PC-3 (cell line): ENCODE data around the gene NME7. TPM values are rescaled to one million over a fixed set of nuclear protein-coding genes. Genes with fewer than 3 reads are reported as not detected.

ENCODE experiments used
- ATAC-seq: fragments of 200-7000 bp; cut with Tn5 transposase; 2 replicates; pipeline ENCODE4 v1.9.1; 2020; ENCODE audit warnings: mild to moderate bottlenecking, moderate library complexity
- BruUV-seq: library from RNA; stranded (reverse); fragments of 400-500 nt; replicated peaks from 2 replicates; lab custom pipeline; 2021; lab: Mats Ljungman, UMichigan
- CTCF ChIA-PET: fragments of 300-600 bp; sonication (Branson Sonifier 250); formaldehyde crosslinking; loops from one replicate; lab custom pipeline; 2022; ENCODE audit warnings: antibody characterized with exemption; lab: Charles Lee
- POLR2A ChIA-PET: fragments of 300-600 bp; sonication (Branson Sonifier 250); formaldehyde crosslinking; loops from one replicate; lab custom pipeline; 2022; ENCODE audit warnings: antibody characterized with exemption; ENCODE audit not compliant: unreplicated experiment; lab: Charles Lee
- DNase-seq: peaks from one replicate; pipeline ENCODE4 v3.0.0-alpha.2; 2015
- H2AFZ ChIP-seq: fragments of 300-600 bp; sonication (generic); 2 replicates; pipeline ENCODE4 v1.6.0; 2016; ENCODE audit warnings: antibody characterized with exemption, low read length
- H3F3A ChIP-seq: fragments of 300-600 bp; sonication (generic); one replicate; pipeline ENCODE4 v1.6.0; 2017; ENCODE audit warnings: antibody characterized with exemption, low read length, control low read depth, mild to moderate bottlenecking; ENCODE audit not compliant: unreplicated experiment
- H3K27ac ChIP-seq: fragments of 300-600 bp; sonication (generic); 2 replicates; pipeline ENCODE4 v1.5.1; 2016; ENCODE audit warnings: mild to moderate bottlenecking, low read length
- H3K27me3 ChIP-seq: fragments of 300-600 bp; sonication (generic); 2 replicates; pipeline ENCODE4 v1.6.1; 2016; ENCODE audit warnings: low read length, mixed read lengths
- H3K36me3 ChIP-seq: fragments of 300-600 bp; sonication (generic); 2 replicates; pipeline ENCODE4 v1.6.1; 2016; ENCODE audit warnings: low read depth, mixed run types, low read length, mixed read lengths
- H3K4me1 ChIP-seq: fragments of 300-600 bp; sonication (generic); 2 replicates; pipeline ENCODE4 v1.5.1; 2016; ENCODE audit warnings: low read length; ENCODE audit not compliant: insufficient read depth
- H3K4me2 ChIP-seq: fragments of 300-600 bp; sonication (generic); 2 replicates; pipeline ENCODE4 v1.6.0; 2016; ENCODE audit warnings: low read length
- H3K4me3 ChIP-seq: fragments of 300-600 bp; sonication (generic); 2 replicates; pipeline ENCODE4 v1.5.1; 2016; ENCODE audit warnings: mild to moderate bottlenecking, low read length, mixed read lengths
- H3K79me2 ChIP-seq: fragments of 300-600 bp; sonication (generic); 2 replicates; pipeline ENCODE4 v1.6.1; 2017; ENCODE audit warnings: low read length, mixed read lengths
- H3K9ac ChIP-seq: fragments of 300-600 bp; sonication (generic); 2 replicates; pipeline ENCODE4 v1.6.0; 2016; ENCODE audit warnings: mild to moderate bottlenecking, low read length
- H3K9me2 ChIP-seq: fragments of 300-600 bp; sonication (generic); replicated peaks from 2 replicates; pipeline ENCODE4 v1.6.1; 2016; ENCODE audit warnings: mixed run types, low read length, mixed read lengths
- H3K9me3 ChIP-seq: fragments of 300-600 bp; sonication (generic); 2 replicates; pipeline ENCODE4 v1.6.1; 2016; ENCODE audit warnings: low read length, mixed read lengths
- H4K20me1 ChIP-seq: fragments of 300-600 bp; sonication (generic); 2 replicates; pipeline ENCODE4 v1.6.1; 2016; ENCODE audit warnings: low read length, mixed read lengths
- EZH2 ChIP-seq: fragments of 300-600 bp; sonication (generic); IDR thresholded peaks from one replicate; pipeline ENCODE4 v1.6.1; 2017; ENCODE audit warnings: antibody characterized with exemption, mild to moderate bottlenecking, low read length; ENCODE audit not compliant: unreplicated experiment
- EZH2phosphoT487 ChIP-seq: fragments of 300-600 bp; sonication (generic); IDR thresholded peaks from 2 replicates; pipeline ENCODE4 v1.6.1; 2018; ENCODE audit warnings: mild to moderate bottlenecking, antibody characterized with exemption, low read length, borderline replicate concordance
- intact Hi-C: fragments of 100-400 bp; cut with micrococcal nuclease; formaldehyde crosslinking; loops from 2 replicates; pipeline ENCODE4 v1.9.0; 2023
- total RNA-seq: library from RNA; depleted of rRNA; stranded (reverse); fragments of >200 nt; gene quantifications from 2 replicates; pipeline ENCODE4 v1.2.3, GENCODE V29; 2014
- TF ChIP-seq, protein P1 (sequence below): fragments of 300-600 bp; sonication (generic); conservative IDR thresholded peaks from 2 replicates; pipeline ENCODE4 v1.5.1; 2017; ENCODE audit warnings: antibody characterized with exemption, low read depth, mild to moderate bottlenecking, low read length

Gene NME7
- total RNA-seq, 1 experiment from 2014 or later, result 18.9 TPM

DNA sequence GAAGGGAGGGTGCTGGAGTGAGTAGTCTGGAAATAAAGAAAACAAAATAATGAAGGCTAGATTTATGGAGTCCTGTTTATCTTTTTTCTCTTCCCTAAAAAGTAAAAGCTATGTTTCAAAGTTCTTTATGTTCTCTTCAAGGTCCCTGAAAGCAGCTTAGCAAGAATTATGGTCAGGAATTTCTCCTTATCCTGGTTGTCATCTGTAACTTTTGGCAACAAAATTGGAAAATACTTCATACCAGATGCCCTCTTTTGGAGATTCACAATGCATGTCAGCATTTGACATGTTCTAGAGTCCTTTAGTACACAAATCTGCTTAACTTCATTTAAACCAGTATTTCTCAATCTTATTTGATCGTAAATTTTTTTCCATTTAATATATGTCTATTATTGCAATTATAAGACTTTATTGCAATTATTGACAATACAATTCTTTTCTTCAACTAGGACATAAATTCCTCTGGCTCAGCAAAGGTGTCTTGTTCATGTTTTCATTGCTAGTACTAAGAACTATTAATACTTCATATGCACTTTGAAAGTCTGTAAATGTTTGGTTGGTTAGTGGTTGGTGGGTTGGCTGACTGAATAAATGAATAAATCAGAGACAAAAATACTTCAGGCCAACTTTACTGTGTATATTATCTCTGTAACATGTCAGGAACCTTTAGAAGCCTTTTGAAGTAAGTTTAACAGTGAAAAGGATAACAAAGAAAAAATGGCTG lies 159.6 kb downstream of the NME7 start:
- Histone ChIP-seq H2AFZ (no peak overlapping the region), H3K36me3 (no peaks in the 10 kb centered on the region), H3F3A (no peaks in the 10 kb centered on the region), H3K27ac (no peak overlapping the region), H3K4me2 (no peak overlapping the region), H3K4me3 (no peak overlapping the region), H3K9ac (no peak overlapping the region), H3K79me2 (no peaks in the 10 kb centered on the region), H3K9me2 (no peaks in the 10 kb centered on the region), H3K9me3 (no peaks in the 10 kb centered on the region), H3K27me3 (no peaks in the 10 kb centered on the region), H3K4me1 (no peaks in the 10 kb centered on the region), H4K20me1 (no peaks in the 10 kb centered on the region)
- TF ChIP-seq, protein P1, sequence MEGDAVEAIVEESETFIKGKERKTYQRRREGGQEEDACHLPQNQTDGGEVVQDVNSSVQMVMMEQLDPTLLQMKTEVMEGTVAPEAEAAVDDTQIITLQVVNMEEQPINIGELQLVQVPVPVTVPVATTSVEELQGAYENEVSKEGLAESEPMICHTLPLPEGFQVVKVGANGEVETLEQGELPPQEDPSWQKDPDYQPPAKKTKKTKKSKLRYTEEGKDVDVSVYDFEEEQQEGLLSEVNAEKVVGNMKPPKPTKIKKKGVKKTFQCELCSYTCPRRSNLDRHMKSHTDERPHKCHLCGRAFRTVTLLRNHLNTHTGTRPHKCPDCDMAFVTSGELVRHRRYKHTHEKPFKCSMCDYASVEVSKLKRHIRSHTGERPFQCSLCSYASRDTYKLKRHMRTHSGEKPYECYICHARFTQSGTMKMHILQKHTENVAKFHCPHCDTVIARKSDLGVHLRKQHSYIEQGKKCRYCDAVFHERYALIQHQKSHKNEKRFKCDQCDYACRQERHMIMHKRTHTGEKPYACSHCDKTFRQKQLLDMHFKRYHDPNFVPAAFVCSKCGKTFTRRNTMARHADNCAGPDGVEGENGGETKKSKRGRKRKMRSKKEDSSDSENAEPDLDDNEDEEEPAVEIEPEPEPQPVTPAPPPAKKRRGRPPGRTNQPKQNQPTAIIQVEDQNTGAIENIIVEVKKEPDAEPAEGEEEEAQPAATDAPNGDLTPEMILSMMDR, result no peak
- TF ChIP-seq EZH2phosphoT487 (no peak), EZH2 (no peak)
- no TSS peak for BruUV-seq
- ATAC-seq, result no peak
- POLR2A ChIA-PET, result no interaction called here
- intact Hi-C loops, result no loop called here
- CTCF ChIA-PET, result no interaction called here
- no peak for DNase-seq

DNA sequence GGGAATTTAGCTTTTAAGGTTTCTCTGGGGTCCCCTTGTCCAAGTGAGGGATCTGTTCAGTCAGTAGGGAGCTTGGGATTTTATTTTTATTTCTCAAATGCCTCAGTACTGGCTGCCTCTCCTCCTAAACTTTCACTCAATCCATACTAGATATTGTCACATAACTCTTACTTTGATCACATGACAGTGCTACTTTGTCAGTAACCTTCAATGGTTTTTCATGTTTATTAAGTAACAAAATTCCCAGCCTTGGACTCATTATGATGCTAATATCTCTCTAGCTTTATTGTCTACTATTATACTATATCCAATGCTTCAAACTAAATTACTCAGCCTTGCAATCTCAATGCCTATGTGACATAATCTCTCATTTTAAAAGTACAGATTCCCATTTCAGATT lies 163.4 kb downstream of the NME7 start:
- Histone ChIP-seq H3K27me3 (no peaks in the 10 kb centered on the region), H3K4me2 (no peak overlapping the region), H3K79me2 (no peaks in the 10 kb centered on the region), H4K20me1 (no peaks in the 10 kb centered on the region), H3K9ac (no peak overlapping the region), H2AFZ (no peak overlapping the region), H3K36me3 (no peaks in the 10 kb centered on the region), H3K4me3 (no peak overlapping the region), H3K27ac (no peak overlapping the region), H3K9me3 (no peaks in the 10 kb centered on the region), H3K9me2 (no peaks in the 10 kb centered on the region), H3K4me1 (no peaks in the 10 kb centered on the region), H3F3A (no peaks in the 10 kb centered on the region)
- POLR2A ChIA-PET, result no interaction called here
- DNase-seq (no peak), ATAC-seq (no peak)
- TF ChIP-seq, protein P1, result no peak
- no peak for TF ChIP-seq EZH2
- TF ChIP-seq EZH2phosphoT487, result no peak
- no TSS peak for BruUV-seq
- intact Hi-C loops, result no loop called here
- CTCF ChIA-PET, result no interaction called here

DNA sequence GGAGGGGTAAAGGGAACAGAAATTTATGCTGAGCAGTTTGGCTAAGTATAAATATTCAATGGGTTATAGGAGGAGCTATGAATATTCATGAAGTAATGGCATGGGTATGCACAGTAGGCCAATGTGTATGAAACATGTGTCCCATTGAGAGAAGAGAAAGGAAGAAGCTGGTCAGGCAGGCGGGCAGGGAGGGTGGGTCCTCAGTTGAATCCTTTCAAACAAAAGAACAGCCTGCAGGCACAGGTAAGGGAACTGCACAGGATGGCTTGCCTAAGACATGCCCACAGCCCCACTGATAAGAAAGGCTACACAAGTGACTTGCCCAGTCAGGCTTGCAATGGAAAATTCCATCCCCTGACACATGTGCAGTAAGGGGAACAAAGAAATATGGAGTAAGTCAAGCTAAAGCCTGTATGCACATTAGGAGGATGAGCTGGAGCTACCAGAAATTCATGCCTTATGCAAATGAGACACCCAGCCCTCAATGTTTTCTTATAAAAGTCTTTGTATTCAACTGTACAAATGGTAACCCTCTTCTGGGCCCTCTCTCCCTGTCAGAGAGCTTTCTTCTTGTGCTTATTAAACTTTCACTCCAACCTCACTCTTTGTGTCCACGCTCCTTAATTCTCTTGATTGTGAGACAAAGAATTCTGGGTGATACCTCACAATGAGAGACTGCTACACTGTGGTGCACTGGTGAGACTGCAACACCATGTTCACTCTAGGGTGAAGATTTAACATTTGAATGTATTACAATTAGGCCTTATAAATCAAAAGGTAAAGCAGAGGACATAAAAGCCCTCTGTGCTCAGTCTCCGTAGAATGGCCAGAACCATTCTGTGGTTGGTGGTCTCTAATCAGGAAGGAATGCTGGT lies 164.6 kb downstream of the NME7 start:
- H2AFZ ChIP-seq, result no peak overlapping the region
- no peak for DNase-seq
- no TSS peak for BruUV-seq

More for the DNA sequence above, 164.6 kb downstream of the NME7 start:
- intact Hi-C loops, result no loop called here
- no peak overlapping the region for H3K4me2 ChIP-seq
- no peak overlapping the region for H3K9ac ChIP-seq
- H3K36me3 ChIP-seq, result no peaks in the 10 kb centered on the region
- ChIA-PET CTCF (no interaction called here), POLR2A (no interaction called here)
- no peaks in the 10 kb centered on the region for H3F3A ChIP-seq
- H3K4me1 ChIP-seq, result no peaks in the 10 kb centered on the region
- no peaks in the 10 kb centered on the region for H3K9me2 ChIP-seq
- no peak for ATAC-seq
- no peak for TF ChIP-seq EZH2phosphoT487
- TF ChIP-seq, protein P1, result no peak
- no peaks in the 10 kb centered on the region for H3K79me2 ChIP-seq
- no peaks in the 10 kb centered on the region for H4K20me1 ChIP-seq
- H3K4me3 ChIP-seq, result no peak overlapping the region
- no peak overlapping the region for H3K27ac ChIP-seq
- H3K9me3 ChIP-seq, result no peaks in the 10 kb centered on the region
- H3K27me3 ChIP-seq, result no peaks in the 10 kb centered on the region
